Right lung (tissue), 10 donors: ENCODE measurements around the gene EI24. TPM values are rescaled to one million over a fixed set of nuclear protein-coding genes. Genes with fewer than 3 reads are reported as not detected.
"Not testable (repeated sequence)": the region's sequence is repeated elsewhere in the genome, so short reads cannot be mapped to it uniquely, and the experiment has no call there.

Experiments
- DNase-seq, 2 donors: peaks; one replicate each; pipeline ENCODE4 v3.0.0-alpha.2; 2013
- long read RNA-seq, 8 donors: transcript quantifications; one replicate each; lab custom pipeline, GENCODE V29; 2026
- polyA plus RNA-seq, 5 donors: library from polyadenylated mRNA; unstranded; fragments of 120-200 nt; gene quantifications; one replicate each; pipeline versions ENCODE4 v1.2.1 to v1.2.3, GENCODE V29; 2013; ENCODE audit warnings: inconsistent platforms in 1 of 5, low replicate concordance in 1 of 5; ENCODE audit not compliant: insufficient read length in 5 of 5, insufficient read depth in 1 of 5

Gene EI24
- polyA plus RNA-seq, result 100 to 1,000 TPM; 105 to 123 (median 121) TPM
- long read RNA-seq, donor 1, transcript EI24-201 (11 exons, 2,455 nt), result major isoform, 28 of 35 reads
- long read RNA-seq, donor 1, partial matches to known transcripts, result 5 of 35 reads
- long read RNA-seq, donor 1, other reads (novel, unspliced or antisense), result 0 of 35 reads
- long read RNA-seq, donor 2, transcript EI24-201 (11 exons, 2,455 nt), result major isoform, 19 of 21 reads
- long read RNA-seq, donor 2, partial matches to known transcripts, result 0 of 21 reads
- long read RNA-seq, donor 2, other reads (novel, unspliced or antisense), result 0 of 21 reads
- long read RNA-seq, donor 3, transcript EI24-201 (11 exons, 2,455 nt), result major isoform, 20 of 20 reads
- long read RNA-seq, donor 3, partial matches to known transcripts, result 0 of 20 reads
- long read RNA-seq, donor 3, other reads (novel, unspliced or antisense), result 0 of 20 reads
- long read RNA-seq, donor 4, transcript EI24-201 (11 exons, 2,455 nt), result major isoform, 14 of 24 reads
- long read RNA-seq, donor 4, partial matches to known transcripts, result 9 of 24 reads
- long read RNA-seq, donor 4, other reads (novel, unspliced or antisense), result 0 of 24 reads
- long read RNA-seq, donor 5, transcript EI24-201 (11 exons, 2,455 nt), result major isoform, 35 of 65 reads
- long read RNA-seq, donor 5, partial matches to known transcripts, result 29 of 65 reads
- long read RNA-seq, donor 5, other reads (novel, unspliced or antisense), result 0 of 65 reads
- long read RNA-seq, donor 6, transcript EI24-201 (11 exons, 2,455 nt), result major isoform, 31 of 39 reads
- long read RNA-seq, donor 6, partial matches to known transcripts, result 5 of 39 reads
- long read RNA-seq, donor 6, other reads (novel, unspliced or antisense), result 0 of 39 reads
- long read RNA-seq, donor 7, transcript EI24-201 (11 exons, 2,455 nt), result major isoform, 32 of 35 reads
- long read RNA-seq, donor 7, partial matches to known transcripts, result 0 of 35 reads
- long read RNA-seq, donor 7, other reads (novel, unspliced or antisense), result 0 of 35 reads
- long read RNA-seq, donor 8, transcript EI24-201 (11 exons, 2,455 nt), result major isoform, 9 of 10 reads
- long read RNA-seq, donor 8, partial matches to known transcripts, result 0 of 10 reads
- long read RNA-seq, donor 8, other reads (novel, unspliced or antisense), result 0 of 10 reads

DNA sequence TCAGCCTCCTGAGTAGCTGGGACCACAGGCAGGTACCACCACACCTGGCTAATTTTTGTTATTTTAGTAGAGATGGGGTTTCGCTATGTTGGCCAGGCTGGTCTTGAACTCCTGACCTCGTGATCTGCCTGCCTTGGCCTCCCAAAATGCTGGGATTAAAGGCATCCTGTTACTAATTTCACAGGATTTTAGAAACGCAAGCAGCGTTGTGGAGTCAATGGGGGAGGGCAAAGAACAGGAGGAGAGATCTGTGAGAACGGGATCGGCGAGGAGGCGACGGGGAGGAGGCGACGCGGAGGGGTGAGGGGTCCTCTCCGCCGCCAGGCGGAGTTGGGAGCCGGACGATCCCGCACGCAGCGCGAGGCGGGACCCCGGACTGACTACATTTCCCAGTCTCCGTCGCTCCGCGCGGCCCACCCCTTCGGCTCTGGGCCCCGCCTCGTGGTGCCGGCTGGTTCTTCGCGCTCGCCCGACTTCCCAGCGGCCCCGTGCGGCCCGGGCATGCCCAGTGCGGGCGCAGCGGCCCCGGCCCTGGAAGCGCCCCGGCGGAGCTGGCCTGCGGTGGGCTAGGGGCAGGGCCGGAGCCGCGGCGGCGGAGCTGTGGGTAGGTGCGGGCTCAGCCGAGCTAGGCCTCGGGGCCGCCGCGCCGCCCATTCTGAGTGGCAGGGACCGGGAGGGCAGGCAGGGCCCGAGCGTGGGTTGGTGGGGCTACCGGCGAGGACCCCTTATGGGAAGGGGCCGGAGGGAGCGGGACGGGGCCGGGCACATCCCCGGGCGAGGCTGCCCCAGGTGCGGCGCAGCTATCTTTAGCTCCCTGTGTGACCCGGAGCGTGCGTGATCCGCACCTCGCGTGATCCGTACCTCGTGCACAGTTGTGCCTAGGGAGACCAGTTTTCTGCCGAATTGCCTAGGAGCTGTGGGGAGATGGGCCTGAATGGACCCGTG, at the start of gene EI24:
EI24 (plus strand) TSS at position 508 of the 945 bp plus-strand sequence. CDS start 3,051 bp downstream, outside the sequence.
- peak; percentile 87 to 89 for DNase-seq

DNA sequence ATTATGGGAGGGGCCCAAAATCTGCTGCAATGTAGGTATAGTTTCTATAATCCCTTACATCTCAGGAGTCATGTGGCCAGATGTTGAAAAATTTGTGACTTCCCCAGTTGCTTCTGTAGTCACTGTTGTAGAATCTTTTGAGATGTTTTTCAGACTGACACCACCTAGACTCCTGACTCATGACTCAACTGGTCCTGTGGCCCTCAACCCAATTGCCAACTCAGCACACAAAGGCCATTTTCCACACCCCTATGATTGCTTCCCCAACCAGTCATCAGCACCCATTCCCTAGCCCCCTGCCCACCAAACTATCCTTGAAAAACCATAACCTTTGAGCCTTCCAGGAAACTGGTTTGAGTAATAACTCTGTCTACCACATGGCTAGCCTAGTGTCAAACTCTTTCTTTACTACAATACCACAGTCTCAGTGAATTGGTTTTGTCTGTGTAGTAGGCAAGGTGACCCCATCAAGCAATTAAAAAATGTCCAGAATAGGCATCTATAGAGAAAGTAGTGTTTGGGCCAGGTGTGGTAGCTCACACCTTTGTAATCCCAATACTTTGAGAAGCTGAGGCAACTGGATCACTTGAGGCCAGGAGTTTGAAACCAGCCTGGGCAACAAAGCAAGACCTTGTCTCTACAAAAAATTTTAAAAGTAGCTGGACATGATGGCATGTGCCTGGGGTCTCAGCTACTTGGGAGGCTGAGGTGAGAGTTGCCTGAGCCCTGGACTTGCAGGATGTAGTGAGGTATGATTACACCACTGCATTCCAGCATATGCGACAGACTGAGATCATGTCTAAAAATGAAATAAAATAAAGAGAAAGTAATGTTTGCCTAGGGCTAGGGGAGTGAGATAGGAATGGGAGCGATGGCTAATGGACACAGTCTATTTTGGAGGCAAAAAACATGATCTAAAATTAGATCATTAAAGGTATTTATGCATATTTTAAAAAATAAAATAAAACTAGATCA, 49.1 kb upstream of the EI24 start:
- DNase-seq, result no peak

DNA sequence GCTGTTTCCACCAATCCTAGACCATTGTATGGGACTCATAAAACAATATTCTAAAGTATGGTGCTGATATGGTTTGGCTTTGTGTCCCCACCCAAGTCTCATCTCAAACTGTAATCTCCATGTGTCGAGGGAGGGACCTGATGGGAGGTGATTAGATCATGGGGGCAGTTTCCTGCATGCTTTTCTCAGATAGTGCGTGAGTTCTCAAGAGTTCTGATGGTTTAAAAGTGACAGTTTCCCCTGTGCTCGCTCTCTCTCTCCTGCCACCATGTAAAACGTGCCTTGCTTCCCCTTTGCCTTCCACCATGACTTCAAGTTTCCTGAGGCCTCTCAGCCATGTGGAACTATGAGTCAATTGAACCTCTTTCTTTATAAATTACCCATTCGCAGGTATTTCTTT, 44.0 kb upstream of the EI24 start:
- no peak for DNase-seq

DNA sequence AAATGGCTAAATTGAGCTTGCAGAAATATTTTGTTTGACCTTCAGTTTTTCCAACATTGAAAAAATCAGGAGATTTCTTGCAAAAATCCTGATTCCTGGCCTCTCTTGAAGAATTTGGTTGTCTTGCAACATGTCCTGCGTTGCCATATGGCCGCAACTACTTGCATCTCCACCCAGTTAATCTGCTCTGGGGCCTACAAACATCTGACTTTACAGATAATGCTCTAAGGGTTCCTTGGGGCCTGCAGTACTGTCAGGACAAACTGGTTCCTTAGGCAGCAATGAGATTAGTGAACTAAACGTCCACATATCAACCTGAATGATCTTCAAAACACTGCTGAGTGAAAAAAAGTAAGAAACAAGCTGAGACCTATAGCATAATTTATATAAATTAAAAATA, 36.6 kb upstream of the EI24 start:
- no peak for DNase-seq

DNA sequence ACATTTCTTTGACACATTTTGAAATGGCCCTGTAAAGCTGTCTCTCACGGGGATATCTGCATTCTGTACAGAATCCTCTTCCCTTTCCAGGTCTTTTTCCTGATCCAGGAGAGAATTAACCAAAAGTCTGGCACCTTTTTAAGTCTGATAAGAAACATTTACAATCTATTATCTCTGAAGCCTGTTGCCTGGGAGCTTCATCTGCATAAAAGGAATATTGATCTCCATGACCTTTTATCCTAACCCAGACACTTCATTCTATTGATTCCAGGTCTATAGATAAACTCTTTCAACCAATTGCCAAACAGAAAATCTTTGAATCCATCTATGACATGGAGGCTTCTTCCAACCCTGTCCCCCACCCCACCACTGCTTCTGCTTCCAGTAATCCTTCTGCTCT, 33.7 kb upstream of the EI24 start:
- DNase-seq, result no peak

DNA sequence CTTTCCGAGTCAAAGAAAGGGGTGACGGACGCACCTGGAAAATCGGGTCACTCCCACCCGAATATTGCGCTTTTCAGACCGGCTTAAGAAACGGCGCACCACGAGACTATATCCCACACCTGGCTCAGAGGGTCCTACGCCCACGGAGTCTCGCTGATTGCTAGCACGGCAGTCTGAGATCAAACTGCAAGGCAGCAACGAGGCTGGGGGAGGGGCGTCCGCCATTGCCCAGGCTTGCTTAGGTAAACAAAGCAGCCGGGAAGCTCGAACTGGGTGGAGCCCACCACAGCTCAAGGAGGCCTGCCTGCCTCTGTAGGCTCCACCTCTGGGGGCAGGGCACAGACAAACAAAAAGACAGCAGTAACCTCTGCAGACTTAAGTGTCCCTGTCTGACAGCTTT, 32.4 kb upstream of the EI24 start:
- not testable (repeated sequence) for DNase-seq

DNA sequence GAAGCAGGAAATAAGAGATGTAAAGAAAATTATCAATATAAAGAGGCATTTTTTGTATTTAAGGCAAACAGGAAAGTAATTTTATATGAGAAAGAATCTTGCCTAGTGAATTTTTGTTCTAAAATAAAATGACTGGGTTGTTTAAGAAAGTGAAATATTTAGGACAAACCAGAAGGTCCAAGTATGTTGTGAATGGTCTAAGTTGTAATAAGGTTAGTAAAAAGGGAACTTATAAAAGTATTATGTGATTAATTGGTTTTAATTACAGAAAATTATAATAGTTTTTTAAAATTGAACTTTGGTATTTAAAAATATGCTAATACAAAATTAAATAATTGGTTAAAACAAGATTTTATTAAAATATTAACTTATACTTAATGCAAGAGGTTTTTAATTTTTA, 26.6 kb upstream of the EI24 start:
- no peak for DNase-seq

DNA sequence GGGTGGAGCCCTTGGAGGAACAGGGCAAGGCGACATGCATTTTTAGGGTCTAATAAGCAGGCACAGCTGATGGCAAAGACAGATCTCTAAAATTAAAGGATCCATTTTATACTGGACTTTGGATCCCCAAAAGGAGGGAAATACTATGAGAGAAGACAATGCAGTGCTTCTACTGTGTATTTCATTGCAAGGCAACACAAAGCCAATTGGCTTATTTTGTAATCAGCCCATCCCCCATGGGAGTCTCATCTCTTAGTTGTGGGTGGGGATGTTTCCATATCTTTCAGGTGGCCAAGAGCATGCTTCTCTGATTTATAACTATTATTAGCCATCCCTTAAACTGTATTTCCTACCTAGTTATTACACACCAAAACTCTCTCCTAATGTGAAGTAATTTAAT, 18.5 kb upstream of the EI24 start:
- DNase-seq, result no peak

DNA sequence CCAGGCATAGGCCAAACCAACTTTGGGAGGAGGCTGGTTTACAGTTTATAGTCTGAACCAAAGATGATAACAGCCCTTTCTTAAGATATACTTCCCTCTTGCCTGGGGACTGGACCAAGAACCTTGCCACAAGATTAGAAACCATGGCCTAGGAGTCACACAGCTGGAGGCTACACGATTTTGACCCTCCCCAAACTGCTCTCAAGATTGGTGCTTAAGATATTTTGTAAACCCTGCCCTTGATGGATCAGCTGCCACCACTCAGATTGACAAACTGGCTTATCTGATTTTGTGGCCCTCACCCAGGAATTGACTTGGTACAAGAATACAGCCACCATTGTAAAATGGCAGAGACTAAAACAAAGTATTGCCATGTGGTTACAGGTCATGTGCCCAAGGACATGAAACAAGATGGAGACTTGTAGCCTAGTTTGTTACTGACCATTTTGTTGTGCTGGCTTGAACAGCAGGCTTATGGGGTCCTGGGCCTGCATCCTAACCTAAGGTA, 17.4 kb upstream of the EI24 start:
- no peak for DNase-seq

DNA sequence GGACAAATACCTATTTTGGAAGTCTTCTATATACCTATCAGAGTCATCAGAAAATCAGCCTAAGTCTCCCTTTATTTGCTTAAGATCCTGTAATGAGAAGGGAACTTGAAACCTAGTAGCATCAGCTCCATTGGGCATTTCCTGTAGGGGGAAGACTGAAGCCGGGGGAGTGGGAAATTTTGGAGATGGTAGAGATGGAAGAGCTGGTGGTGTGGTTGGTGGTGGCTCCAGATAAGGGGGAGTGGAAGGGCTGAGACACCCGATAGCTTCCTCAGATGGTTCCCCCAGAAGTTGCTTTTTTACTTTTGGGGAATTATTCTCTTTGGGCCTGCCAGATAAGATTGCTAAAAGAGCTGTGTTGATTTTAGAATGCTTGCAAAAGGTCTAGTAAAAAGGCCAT, 16.4 kb upstream of the EI24 start:
- DNase-seq, result no peak

DNA sequence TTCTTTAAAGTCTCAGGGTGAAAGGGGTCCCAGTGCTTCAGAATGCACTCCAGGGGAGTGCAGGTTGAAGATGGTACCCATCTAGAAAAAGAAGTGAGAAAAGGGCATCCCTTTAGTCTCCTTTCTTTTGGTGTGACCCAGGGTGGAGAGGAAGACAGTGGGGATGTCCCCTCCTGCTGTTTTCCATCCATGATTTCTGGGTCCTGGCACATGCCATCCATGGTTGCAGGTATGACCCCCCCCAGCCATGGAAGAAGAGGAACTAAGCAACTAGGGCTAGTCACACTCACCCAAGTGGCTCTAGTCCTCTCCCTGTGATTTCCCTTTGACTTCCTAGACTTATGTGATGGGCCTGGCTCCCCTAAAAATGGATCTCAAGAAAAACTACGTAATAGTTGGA, 15.9 kb upstream of the EI24 start:
- DNase-seq, result no peak

DNA sequence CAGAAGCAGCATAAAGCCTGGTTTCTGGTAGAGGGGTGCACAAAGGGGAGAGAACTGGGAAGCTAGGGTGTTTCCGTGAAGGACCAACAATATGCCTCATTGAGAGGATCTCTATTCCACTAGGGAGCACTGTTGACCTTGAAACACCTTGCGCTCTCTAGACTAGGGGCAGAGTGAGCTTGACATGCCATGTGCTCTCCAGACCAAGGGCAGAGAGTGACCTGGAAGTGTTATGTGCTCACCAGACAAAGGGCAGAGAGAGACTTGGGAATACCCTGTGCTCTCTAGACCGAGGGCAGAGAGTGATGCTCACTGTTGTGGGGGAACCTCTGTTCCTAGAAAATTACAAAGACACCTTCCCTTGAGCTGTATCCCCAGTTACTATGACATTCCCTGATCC, 15.2 kb upstream of the EI24 start:
- no peak for DNase-seq

DNA sequence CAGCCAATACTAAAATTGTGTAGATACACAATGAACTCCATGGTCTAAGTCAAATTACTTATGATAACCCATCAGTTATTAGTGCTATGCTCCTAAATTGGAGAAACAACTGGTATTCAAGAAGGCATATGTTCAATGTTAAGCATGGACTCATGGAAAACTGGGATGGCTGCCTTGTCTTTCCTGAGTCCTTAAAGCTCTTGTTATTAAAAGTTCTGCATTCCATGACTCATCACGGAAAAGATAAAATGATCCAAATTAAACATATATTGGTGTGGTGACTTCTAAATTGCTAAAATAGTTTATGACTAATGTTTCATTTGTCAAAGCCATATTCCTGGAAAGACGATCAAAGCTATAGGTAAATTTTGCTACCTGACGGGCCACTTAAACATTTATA, 9.4 kb upstream of the EI24 start:
- DNase-seq, result no peak

DNA sequence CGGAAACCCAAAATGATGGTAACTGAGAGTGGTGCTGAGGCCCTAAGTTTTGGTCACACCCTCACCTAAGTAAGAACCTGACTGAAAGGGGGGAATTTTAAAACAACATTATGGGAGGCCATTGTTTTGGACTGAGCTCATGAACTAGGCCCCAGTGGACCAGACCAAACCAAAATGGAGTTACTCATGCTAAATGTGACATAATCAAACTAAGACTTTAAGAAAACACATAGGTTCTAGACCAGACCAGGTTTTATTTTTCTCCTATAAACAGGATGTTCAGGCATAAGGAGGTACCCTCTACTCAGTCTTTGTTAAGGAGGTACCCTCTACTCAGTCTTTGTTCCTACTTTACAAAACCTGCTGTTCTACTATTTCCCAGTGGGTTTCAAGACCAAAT, 7.4 kb upstream of the EI24 start:
- no peak for DNase-seq

DNA sequence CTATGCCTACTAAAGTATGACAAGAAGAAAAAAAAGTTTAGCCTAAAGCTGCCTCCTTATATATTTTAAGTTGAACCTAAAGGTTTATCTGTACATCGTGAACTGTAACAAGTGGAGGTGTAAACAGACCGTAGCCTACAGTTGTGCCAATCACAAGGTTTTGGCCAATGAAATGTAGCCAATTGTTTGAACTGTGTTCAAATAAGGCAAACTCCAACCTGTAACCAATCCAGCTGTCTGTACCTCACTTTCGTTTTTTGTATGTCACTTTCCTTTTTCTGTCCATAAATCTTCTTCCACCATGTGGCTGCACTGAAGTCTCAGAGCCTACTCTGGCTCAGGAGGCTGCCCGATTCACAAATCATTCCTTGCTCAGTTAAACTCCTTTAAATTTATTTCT, 6.8 kb upstream of the EI24 start:
- no peak for DNase-seq

DNA sequence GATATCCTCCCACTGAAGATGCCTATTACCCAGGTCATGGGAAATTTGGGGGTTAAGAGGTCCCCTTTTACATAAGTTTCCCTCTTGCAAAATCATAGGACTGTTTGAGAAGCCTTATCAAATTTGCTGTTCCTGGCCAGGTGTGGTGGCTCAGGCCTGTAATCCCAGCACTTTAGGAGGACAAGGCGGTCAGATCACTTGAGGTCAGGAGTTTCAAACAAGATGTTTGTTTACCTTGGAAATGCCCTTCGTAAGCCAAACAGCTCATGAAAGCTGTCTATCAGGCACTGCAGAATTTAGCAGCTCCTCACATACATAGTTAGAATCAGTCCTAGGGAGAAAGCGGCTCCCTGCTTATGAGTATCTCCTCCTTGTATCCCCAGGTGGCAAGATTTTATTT, 4.9 kb upstream of the EI24 start:
- no peak for DNase-seq

DNA sequence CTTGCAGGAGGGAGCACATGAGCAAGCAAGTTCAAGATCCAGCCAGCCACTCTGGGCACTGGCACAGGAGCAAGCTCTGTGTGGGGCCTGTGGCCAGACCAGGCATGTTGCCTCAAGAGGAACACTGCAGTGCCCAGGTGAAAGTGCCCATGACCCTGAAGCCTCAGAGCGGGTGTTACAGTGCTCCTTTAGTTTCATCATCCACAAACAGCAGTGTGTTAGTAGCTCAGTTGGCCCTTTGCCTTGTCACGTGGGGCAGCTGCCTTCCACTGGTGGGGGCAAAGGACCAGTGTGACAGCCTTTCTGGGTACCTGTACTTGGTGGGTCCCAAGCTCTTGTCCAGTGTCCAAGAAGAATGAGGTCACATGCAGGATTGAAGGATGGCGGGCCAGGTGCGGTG, 3.0 kb upstream of the EI24 start:
- DNase-seq, result no peak

DNA sequence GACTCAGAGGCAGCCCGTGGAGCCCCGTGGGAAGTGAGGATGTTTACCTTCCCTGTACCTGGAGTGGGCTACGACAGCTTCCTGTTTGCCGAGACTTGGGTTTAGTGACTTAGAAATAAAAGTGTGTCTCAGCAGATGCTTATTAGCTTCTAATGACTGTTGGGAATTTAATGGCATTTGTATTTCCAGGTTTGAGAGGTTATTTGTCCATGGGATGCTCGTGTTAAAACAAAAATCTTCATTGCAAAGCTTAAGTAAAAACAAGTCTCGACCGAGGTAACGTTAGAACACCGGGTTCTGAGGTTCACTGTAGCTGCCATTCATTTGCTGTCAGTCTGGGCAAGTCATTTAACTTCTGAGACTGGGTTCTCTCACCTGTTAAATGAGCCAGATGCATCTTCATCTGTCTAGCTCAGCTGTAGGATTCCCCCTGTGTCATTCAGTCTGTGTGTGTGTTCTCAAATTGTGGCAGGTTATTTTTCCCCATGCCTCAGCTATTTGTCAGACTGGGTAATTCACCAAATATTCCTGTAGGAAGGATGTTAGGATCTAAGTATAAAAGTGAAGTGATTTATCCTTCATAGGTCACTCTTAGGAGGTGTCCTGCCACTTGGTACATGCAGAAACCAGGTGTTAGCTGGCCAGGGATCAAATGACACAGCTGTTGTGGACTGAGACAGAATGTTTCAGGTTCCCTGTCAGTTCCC, 791 bp downstream of the EI24 start:
- DNase-seq, result no peak

DNA sequence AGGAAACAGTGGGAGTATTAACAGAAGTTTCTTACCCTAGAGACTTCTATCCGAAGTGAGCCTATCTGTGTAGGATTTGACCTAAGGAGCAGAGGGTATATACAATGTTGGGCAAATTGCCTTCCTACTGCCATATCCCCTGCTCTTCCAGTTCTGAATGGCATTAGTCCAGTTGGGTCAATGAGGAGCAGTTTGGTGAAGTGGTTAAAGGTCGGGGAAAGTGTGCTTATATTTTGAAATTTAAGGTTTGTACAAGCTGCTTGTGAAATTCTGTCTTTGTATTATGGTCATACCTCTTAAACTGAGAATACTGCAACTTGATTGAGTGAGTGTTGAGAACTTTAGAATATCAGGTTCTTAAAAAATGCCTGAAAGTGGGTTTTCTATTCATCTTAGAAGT, 1.7 kb downstream of the EI24 start:
- no peak for DNase-seq
